DOHH2 (cell line): ENCODE measurements around the gene ALS2CL.

Experiments
- EZH2phosphoT487 ChIP-seq: fragments of 200-600 bp; sonication (generic); IDR thresholded peaks from 2 replicates; pipeline ENCODE4 v1.6.1; 2017; ENCODE audit warnings: borderline replicate concordance, mild to moderate bottlenecking, antibody characterized with exemption, low read length, moderate library complexity, mixed read lengths
- TF ChIP-seq, protein P1 (sequence below): fragments of 200-600 bp; sonication (generic); IDR thresholded peaks from one replicate; pipeline ENCODE4 v1.5.1; 2014; ENCODE audit warnings: antibody characterized with exemption, mild to moderate bottlenecking, low read depth, low read length; ENCODE audit not compliant: poor library complexity, severe bottlenecking

DNA sequence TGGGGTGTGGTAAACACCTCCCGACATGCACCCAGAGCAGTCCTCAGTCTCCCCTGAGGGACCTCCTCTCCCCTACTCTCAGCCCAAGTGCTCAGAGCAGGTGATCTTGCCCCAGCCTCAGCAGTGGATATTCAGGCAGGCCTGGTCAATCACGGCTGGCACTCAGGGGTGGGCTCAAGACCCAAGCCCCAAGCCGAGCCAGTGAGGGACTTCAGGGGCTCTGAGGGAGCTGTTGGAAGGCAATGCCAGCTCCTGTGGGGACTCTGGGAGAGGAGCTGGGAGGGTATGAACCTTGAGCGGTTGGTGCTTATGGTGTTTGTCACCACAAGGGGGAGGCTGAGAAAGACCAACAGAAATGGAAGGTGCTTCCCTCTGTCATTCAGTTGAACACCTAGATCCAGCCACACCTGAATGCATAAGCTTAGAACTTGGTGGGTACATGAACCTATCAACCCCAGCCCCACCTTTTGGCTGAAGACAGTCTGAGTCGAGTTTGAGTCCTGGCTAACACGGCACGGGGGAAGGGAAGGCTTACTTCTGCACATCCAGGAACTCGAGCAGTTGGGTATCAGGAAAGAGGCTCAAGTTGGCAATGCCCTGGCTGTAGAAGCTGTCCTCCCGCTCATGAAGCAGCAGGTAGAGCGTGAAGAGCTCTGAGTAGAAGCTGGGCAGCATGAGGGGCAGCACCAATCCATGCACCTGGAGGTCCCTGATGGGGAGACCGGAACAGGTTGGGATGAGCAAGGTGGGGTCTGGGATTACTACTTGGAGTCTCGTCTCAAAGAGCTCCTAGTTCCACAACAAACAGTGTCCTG, 19.2 kb downstream of the ALS2CL start:
- TF ChIP-seq, protein P1, sequence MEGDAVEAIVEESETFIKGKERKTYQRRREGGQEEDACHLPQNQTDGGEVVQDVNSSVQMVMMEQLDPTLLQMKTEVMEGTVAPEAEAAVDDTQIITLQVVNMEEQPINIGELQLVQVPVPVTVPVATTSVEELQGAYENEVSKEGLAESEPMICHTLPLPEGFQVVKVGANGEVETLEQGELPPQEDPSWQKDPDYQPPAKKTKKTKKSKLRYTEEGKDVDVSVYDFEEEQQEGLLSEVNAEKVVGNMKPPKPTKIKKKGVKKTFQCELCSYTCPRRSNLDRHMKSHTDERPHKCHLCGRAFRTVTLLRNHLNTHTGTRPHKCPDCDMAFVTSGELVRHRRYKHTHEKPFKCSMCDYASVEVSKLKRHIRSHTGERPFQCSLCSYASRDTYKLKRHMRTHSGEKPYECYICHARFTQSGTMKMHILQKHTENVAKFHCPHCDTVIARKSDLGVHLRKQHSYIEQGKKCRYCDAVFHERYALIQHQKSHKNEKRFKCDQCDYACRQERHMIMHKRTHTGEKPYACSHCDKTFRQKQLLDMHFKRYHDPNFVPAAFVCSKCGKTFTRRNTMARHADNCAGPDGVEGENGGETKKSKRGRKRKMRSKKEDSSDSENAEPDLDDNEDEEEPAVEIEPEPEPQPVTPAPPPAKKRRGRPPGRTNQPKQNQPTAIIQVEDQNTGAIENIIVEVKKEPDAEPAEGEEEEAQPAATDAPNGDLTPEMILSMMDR = peak; percentile 43
- no peak for TF ChIP-seq EZH2phosphoT487
